ENCODE results near the gene KPNA5.
"Not testable (repeated sequence)": the region's sequence is repeated elsewhere in the genome, so short reads cannot be mapped to it uniquely, and the experiment has no call there.

Gene KPNA5

DNA sequence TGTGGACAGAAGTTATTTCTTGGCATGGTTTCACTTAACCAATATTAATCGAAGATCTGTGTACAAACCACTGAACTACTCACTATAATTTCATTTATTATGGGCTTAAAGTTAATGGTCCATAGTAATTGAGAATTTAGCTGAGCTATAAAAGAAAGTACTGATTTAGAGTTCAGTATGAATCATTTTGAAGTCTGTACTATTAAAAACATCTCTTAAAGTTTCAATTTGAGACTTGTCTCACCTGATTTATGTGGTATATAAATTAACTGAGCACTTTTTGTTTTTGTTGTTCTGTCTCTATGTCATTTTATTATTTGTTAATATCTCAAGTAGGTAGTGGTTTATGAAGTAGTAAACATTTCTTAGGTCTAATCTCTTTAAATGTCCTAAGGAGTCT lies 24.9 kb downstream of the KPNA5 start:
- no peak for DNase-seq

DNA sequence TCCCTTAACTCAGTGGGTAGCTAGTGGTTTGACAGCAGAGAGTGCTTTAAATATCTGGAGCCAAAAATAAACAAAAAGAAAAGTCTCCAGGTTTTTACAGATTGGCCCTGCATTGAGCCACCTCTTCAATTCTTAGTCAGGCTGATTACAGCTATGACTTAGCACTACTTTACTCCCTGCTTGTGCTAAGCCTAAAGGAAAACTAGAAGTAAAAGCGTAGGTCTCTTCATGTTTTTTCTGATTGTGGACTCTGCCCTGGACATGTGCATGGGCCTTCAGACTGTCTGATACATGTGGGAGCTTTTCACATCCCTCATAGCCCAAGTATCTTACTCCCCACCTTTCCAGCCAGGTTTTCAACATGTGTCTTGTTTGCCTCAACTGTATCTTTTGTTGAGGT lies 33.3 kb downstream of the KPNA5 start:
- no peak for DNase-seq

GRCh38 chr6:116714761-116715160 lies 33.8 kb downstream of the KPNA5 start:
- no peak for DNase-seq

GRCh38 chr6:116726947-116727346 lies 45.9 kb downstream of the KPNA5 start:
- DNase-seq = no peak

- no peak for DNase-seq
These were observed 49.5 kb downstream of the KPNA5 start for GRCh38 chr6:116730513-116730912.

DNA sequence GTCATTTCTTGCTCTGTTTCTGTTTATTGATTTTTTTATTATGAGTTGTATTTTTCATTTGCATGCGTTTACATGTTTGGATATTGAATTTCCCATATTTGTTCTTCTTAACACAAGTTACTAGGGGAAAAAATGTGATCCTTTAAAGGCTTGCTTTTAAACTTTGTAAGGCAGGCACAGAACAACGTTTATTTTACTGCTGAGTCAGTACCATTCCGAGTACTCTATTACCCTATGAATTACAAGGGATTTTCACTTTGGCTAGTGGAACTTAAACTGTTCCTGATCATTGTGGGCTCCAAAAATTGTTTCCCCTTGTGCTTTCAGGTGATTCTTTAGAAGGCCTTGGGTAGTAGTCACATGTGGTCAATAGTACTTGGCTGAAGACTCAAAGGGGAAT lies 56.0 kb downstream of the KPNA5 start:
- DNase-seq = no peak

DNA sequence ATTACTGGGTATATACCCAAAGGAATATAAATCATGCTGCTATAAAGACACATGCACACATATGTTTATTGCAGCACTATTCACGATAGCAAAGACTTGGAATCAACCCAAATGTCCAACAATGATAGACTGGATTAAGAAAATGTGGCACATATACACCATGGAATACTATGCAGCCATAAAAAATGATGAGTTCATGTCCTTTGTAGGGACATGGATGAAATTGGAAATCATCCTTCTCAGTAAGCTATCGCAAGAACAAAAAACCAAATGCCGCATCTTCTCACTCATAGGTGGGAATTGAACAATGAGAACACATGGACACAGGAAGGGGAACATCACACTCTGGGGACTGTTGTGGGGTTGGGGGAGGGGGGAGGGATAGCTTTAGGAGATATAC lies 59.5 kb downstream of the KPNA5 start:
- DNase-seq = not testable (repeated sequence)

- DNase-seq = no peak
These were observed 60.6 kb downstream of the KPNA5 start for GRCh38 chr6:116741571-116741970.

DNA sequence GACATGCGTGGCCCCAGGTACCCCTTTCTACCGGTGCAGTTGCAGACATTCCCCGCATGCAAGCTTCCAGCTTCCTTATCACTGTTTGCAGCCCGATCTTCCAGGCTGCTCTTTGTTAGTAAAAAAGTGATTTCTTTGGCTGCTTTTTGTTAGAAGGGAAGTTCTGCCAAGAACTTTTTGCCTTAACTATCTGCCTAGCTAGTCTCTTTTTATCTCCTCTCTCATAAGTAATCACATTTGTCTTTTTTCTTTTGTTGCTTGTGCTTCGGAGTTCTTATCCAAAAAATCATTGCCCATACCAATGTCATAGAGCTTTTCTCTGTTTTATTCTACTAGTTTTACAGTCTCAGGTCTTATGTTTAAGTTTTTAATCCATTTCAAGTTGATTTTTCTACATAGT lies 64.2 kb downstream of the KPNA5 start:
- no peak for DNase-seq

DNA sequence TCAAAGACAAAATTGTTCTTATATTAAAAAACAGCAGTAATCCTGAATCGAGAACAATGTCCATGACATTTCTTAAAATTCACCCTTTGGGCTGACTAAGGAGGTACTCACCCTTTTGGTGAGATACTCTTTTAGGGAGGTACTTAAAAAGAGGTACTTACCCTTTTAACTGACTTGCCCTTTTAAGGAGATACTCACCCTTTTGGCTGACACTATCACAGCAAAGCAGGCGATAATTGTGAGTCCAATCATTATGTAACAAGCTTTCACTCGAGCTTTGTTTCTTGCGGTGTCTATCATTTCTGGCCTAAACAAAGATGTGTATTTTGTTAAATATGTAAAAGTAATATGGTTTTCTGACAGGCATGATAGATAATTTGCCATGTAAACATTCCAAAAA lies 80.8 kb downstream of the KPNA5 start:
- DNase-seq = no peak

- DNase-seq = no peak
These were observed 81.2 kb downstream of the KPNA5 start for GRCh38 chr6:116762235-116762634.

GRCh38 chr6:116763048-116763447 lies 82.0 kb downstream of the KPNA5 start:
- no peak for DNase-seq

DNA sequence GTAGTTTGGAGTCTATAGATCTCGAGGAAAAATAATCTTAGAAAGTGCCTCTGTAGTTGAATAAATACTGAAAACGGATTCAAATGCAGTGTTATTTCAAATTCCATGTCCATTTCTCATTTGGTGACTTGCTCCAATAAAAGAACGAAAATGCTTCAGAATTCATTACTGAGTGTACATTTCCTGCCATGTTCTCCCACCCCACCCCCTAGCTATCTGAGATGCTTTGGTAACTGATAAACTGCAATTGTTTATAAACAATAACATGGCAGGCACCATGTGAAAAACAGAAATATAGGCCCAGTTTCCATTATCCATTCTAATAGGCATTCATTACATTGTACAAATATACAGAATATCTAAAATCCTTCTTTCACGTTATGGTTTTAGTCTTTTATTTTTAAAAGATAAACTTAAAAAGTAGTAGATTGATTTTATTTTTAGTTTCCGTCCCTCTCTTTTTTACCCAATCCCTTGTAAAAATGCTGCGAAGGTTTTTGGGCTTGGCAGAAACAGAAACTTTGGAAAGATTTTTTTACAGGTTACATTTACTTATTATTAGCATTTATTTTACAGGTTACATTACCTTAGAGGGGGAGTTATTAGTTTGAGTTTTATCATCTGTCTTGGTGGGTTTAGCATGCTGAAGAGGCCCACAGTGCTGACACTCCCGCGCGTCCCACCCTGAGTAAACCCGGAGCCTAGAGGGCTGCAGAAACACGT lies 83.1 kb downstream of the KPNA5 start:
- DNase-seq = no peak

DNA sequence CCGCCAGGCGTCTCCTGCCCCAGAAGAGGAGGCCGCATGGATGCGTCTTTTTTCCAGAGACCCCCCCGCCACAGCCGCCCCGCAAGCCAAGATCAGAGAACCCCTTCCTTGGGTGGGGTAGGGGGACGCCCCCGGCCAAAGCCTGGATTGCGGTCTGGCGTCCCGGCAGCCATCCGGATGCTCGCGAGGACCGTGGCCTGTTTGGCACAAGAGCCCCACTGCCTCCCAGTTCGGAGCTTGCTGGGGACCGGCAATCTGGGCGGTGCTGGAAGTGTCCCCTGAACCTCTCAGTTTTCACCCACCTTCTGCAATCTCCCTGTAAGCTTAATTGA lies 83.6 kb downstream of the KPNA5 start:
- peak; percentile 63 for DNase-seq

DNA sequence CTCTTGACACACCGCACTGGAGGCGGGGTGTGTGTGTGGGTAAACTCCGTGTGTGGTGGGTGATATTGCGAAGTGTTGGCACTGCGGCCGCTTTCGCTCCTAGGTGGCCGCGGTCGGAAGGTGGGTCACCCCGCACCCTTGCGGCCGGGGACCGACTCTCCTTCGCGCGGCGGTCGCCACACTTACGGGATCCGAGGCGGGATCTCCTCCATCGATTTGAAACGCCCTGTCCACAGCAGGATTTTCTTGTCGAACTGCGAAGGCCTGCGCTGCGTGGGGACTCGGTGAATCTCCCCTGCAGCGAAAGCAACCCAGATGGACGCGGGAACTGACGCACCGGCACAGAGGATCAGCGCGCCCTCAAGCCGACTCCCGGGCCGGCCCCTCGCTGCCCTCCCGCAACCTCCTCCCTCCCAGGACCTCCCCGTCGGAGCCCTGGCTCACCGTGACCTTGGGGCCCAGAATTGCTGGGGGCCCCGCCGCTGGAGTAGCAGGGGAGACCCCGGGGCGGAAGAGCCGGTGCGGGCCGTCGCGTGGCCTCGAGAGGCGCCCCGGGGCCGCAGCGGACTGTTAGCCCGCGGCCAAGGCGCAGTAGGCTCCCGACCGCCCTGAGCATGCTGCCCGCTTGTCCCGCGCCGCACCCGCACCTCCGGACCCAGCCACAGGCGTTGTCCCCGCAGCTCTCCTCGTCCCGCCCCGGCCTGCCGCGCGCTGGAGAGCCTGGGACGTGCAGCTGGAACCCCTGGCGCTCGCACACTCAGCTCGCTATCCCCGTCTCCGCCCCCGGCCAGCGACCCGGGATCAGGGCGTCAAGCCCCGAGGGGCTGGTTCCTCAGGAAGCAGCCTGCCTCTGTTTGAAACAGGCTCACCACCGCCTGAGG lies 84.2 kb downstream of the KPNA5 start, which contains the start of gene FAM162B:
TSS of gene FAM162B (minus strand) at position 759 of the 881 bp plus-strand sequence. CDS start at position 616, 143 bp downstream.
- peak; percentile 91 for DNase-seq

GRCh38 chr6:116766506-116767176 lies 85.6 kb downstream of the KPNA5 start:
- no peak for DNase-seq

GRCh38 chr6:116767715-116768114 lies 86.7 kb downstream of the KPNA5 start:
- no peak for DNase-seq

DNA sequence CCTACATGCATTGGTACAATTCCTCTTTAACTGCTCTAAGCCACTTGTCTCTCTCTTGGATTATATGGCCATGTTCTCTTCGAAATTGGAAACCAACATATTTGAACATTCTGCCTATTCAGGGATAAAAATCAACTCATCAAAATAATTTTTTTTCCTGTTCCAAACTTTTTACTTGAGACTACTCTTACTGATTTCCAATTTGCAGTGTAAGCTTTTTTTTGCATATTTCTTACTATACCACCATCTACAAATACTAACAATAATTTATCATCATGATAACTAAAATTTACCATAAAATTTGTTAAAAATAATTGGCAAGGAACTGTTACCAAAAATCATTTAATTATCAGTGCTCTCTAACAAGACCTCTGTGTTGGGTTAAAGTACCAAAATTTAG lies 91.4 kb downstream of the KPNA5 start:
- no peak for DNase-seq

GRCh38 chr6:116773886-116774285 lies 92.9 kb downstream of the KPNA5 start:
- DNase-seq = no peak

DNA sequence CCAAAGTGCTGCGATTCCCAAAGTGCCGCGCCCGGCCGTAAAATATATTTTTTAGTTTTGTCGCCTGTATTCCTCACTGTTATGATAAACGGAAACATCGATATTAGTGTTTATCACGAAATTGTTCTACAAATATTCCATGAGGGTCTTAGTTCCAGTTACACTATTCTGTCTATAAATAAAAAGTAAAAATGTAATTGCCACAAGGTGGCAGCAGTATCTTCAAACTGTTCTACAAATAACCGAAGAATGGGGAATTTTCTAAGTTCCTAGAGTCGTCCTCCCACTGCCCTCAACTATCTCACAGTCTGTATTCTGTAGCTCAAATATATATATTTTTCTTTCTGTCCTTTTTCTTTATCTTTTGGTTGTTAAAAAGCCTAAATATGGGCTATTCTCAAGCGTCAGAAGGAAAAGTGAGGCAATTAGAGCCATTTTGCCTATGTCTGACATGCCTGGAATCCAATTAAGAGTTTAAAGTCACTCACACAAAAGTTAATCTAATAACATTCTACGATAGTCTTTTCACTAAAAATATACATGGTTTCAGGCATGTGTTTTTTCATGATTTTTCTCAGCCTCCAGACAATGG lies 98.7 kb downstream of the KPNA5 start:
- DNase-seq = no peak

DNA sequence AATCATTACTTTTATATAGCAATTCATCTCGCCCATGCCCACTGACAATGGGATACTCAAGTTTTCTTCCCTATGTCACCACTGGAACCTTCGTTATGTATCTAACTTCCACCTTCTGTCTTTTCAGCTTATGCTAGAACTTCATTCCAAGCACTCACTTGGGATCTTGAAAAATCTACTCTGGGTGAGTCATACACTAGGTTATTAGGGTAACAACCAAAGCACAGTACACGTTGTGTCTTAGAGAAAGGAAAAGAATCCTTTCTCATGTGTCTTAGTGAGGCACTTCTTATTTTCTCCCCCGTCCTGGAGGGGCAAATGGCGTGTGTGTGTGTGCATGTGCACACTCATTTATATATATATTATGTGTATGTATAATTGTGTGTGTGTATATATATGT lies 102.8 kb downstream of the KPNA5 start:
- no peak for DNase-seq
